AG04450 (cell line): ENCODE measurements around the gene EIF2A. TPM values are rescaled to one million over a fixed set of nuclear protein-coding genes. Genes with fewer than 3 reads are reported as not detected.

ENCODE experiments used
- CTCF ChIA-PET: fragments of 300-600, 350-600 bp; formaldehyde crosslinking; extraction: SDS; loops from one replicate; lab custom pipeline; 2022; ENCODE audit warnings: antibody characterized with exemption, inconsistent platforms; lab: Charles Lee
- POLR2A ChIA-PET: fragments of 350-600 bp; formaldehyde crosslinking; extraction: SDS; loops from one replicate; lab custom pipeline; 2021; ENCODE audit warnings: antibody characterized with exemption, inconsistent platforms; lab: Yijun Ruan, JAX
- DNase-seq: peaks from one replicate; pipeline ENCODE4 v3.0.0-alpha.2; 2011; ENCODE audit warnings: low read depth, low spot score
- H3K27ac ChIP-seq: one replicate; pipeline ENCODE4 v1.5.1; 2012; ENCODE audit warnings: low read depth, low read length, control low read depth
- H3K27me3 ChIP-seq: one replicate; pipeline ENCODE4 v1.6.0; 2012; ENCODE audit warnings: low read length; ENCODE audit not compliant: control insufficient read depth, insufficient read depth
- H3K4me3 ChIP-seq: 2 replicates; pipeline ENCODE4 v1.5.1; 2011; ENCODE audit warnings: mild to moderate bottlenecking, low read depth, low read length, control low read depth
- H3K9me3 ChIP-seq: 2 replicates; pipeline ENCODE4 v1.5.1; 2012; ENCODE audit warnings: low read length; ENCODE audit not compliant: control insufficient read depth, insufficient read depth
- polyA plus RNA-seq: library from polyadenylated mRNA; depleted of rRNA; stranded (reverse); fragments of >200 nt; gene quantifications from 2 replicates; pipeline ENCODE4 v1.2.3, GENCODE V29; 2011
- TF ChIP-seq, protein P1 (sequence below): IDR thresholded peaks from 2 replicates; pipeline ENCODE4 v1.5.1; 2011; ENCODE audit warnings: low read depth, low read length, control low read depth, inconsistent platforms

Gene EIF2A
- polyA plus RNA-seq, 1 experiment: 113 TPM

DNA sequence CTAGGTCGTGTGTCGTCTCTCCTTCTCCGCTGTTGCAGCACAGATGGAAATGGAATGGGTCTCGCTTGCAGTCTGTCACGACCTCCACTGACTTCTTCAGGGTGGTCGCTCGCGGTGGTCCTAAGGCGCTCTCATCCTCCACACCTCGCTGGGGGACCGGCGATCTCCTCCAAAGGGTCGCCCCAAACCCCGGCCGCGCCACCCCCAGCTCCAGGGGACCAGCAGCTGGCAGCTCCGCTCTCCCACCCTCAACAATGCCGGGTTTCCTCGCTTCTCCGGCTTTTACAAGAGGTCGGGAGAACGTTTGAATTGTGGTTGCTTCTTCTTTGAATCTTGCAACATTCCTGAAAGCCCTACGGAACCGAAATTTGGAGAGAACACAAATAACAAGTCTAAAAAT lies 26.2 kb upstream of the EIF2A start:
- DNase-seq: no peak
- no peaks in the 10 kb centered on the region for H3K27me3 ChIP-seq
- H3K4me3 ChIP-seq: no peak overlapping the region
- CTCF ChIA-PET: interaction anchor here (1.1 kb wide), 1 partner anchor 9 kb away, joined by 4 read pairs; no protein-coding TSS in a partner anchor
- H3K9me3 ChIP-seq: no peaks in the 10 kb centered on the region
- TF ChIP-seq, protein P1, sequence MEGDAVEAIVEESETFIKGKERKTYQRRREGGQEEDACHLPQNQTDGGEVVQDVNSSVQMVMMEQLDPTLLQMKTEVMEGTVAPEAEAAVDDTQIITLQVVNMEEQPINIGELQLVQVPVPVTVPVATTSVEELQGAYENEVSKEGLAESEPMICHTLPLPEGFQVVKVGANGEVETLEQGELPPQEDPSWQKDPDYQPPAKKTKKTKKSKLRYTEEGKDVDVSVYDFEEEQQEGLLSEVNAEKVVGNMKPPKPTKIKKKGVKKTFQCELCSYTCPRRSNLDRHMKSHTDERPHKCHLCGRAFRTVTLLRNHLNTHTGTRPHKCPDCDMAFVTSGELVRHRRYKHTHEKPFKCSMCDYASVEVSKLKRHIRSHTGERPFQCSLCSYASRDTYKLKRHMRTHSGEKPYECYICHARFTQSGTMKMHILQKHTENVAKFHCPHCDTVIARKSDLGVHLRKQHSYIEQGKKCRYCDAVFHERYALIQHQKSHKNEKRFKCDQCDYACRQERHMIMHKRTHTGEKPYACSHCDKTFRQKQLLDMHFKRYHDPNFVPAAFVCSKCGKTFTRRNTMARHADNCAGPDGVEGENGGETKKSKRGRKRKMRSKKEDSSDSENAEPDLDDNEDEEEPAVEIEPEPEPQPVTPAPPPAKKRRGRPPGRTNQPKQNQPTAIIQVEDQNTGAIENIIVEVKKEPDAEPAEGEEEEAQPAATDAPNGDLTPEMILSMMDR: no peak
- no peak overlapping the region for H3K27ac ChIP-seq
- POLR2A ChIA-PET: no interaction called here

DNA sequence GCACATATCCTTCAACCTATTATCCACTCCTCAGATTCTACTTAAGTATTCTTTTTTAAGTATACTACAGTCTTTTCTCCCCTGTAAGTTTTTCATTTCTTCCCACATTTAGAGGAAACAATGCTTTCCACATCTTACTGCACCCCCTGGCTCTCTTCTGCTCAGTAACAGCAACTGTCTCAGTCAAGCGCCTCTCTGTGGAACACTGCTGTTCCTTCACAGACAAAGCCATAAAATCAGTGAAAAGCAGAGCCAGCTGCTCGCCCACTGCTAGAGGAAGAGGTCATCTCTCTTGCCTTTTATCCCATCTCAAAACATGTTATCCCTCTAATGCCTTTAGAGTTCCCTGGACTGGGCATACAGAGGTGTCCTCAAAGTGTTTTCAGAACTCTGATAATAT lies 25.1 kb upstream of the EIF2A start:
- ChIA-PET CTCF (interaction anchor here (1.0 to 1.3 kb wide), 4 partner anchors 11 to 584 kb away, joined by 3 to 4 read pairs (median 3); no protein-coding TSS in a partner anchor), POLR2A (no interaction called here)
- TF ChIP-seq, protein P1: peak; percentile 12; the same call in 1 of the 2 replicates
- Histone ChIP-seq H3K27ac (no peak overlapping the region), H3K4me3 (no peak overlapping the region), H3K27me3 (no peaks in the 10 kb centered on the region), H3K9me3 (no peaks in the 10 kb centered on the region)
- DNase-seq: no peak

DNA sequence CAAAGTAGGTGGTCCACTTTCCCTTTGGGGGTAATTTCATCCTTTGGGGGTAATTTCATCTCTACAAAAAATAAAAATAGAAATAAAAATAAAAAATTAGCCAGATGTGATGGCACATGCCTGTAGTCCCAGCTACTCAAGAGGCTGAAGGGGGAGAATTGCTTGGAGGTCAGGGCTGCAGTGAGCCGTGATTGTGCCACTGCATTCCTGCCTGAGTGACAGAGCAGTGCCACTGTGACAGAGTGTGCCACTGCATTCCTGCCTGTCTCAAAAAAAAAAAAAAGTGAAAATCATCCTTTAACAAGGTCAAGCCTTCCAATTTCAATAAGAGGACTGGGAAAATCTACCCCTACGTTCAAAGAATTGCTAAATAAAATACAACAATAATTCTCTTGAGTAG lies 23.0 kb upstream of the EIF2A start:
- no peak for DNase-seq
- Histone ChIP-seq H3K27ac (no peak overlapping the region), H3K9me3 (no peaks in the 10 kb centered on the region), H3K4me3 (no peak overlapping the region), H3K27me3 (no peaks in the 10 kb centered on the region)
- TF ChIP-seq, protein P1: no peak
- POLR2A ChIA-PET: no interaction called here
- CTCF ChIA-PET: interaction anchor here (0.7 kb wide), 2 partner anchors 559 to 1084 kb away, joined by 3 read pairs; no protein-coding TSS in a partner anchor

DNA sequence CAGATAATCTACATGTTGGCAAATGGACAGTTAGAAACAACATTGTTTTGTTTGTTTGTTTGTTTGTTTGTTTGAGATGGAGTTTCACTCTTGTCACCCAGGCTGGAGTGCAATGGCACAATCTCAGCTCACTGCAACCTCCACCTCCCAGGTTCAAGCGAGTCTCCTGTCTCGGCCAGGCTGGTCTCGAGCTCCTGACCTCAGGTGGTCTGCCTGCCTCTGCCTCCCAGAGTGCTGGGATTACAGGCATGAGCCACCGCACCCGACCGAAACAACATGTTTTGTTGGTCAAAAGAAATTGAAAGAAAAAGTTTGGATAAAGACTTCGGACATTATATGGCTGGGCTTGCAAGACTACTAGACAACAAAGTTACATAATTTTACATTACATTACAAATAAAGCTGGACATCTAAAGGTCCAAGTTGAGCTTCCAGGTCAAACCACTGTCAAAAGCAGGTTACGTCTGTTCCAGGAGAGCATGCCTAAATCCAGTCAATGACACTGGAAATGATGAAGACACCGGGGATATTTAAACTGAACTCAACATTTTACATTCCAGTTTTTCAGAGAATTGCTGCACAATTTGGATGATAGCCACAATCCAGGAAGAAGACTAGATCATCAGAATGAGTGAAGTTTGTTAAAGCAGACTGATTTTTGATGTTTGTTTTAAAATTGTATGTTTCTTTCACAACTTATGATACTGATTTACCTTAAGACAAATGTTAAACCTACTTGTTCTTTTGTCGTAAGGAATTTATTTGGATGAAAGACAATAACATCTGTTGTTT lies 18.9 kb upstream of the EIF2A start:
- H3K27me3 ChIP-seq: no peaks in the 10 kb centered on the region
- no peak overlapping the region for H3K27ac ChIP-seq
- no peaks in the 10 kb centered on the region for H3K9me3 ChIP-seq
- POLR2A ChIA-PET: interaction anchor here (1.2 to 1.7 kb wide), 2 partner anchors 18 to 119 kb away, joined by 5 to 9 read pairs; partner anchors contain the start of genes EIF2A and SERP1
- DNase-seq: no peak
- H3K4me3 ChIP-seq: no peak overlapping the region
- CTCF ChIA-PET: interaction anchor here (1.0 to 1.9 kb wide), 8 partner anchors 10 to 591 kb away, joined by 3 to 11 read pairs (median 6); partner anchors contain the start of genes EIF2A and SERP1
- TF ChIP-seq, protein P1: no peak

DNA sequence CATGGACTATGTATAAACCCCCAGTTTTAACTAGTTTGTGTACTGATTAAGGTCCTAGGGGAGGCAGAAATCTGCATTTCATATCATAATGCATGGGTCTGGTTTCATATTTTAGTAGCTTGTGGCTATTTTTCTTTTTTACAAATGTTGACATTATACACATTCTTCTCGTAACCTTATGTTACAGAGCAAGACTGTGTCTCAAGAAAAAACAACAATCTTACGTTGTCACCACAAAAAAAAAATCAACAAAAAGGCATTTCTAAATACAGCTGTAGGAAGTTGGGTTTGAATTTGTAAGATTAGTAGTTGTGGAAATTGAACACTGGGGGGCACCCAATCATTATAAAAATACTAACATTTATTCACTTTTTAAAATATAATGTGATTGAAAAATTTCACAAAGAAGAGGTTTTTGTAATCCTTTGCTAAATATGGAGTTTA lies 18.2 kb upstream of the EIF2A start:
- DNase-seq: no peak
- Histone ChIP-seq H3K27me3 (no peaks in the 10 kb centered on the region), H3K4me3 (no peak overlapping the region), H3K27ac (no peak overlapping the region), H3K9me3 (no peaks in the 10 kb centered on the region)
- TF ChIP-seq, protein P1: peak; percentile 41
- ChIA-PET POLR2A (interaction anchor here (1.2 to 1.7 kb wide), 2 partner anchors 17 to 119 kb away, joined by 5 to 9 read pairs; partner anchors contain the start of genes EIF2A and SERP1), CTCF (interaction anchor here (1.0 to 1.9 kb wide), 10 partner anchors 9 to 617 kb away, joined by 3 to 11 read pairs (median 4); partner anchors contain the start of genes EIF2A and SERP1)
